Endodermal cell (in vitro differentiated cells): Measurements from ENCODE around the gene NPC1L1. TPM values are rescaled to one million over a fixed set of nuclear protein-coding genes. Genes with fewer than 3 reads are reported as not detected.
A peak's percentile ranks its signal among the peaks of the same experiment; 100 is the strongest.

ENCODE experiments used
- DNase-seq: peaks from one replicate; pipeline ENCODE4 v3.0.0-alpha.2; 2017
- H3K27ac ChIP-seq: 2 replicates; pipeline ENCODE4 v1.5.1; 2013; ENCODE audit warnings: mild to moderate bottlenecking, low read depth, low read length, moderate library complexity
- H3K27me3 ChIP-seq: 2 replicates; pipeline ENCODE4 v1.6.1; 2013; ENCODE audit warnings: mild to moderate bottlenecking, low read length, moderate library complexity; ENCODE audit not compliant: insufficient read depth, control insufficient read depth, poor library complexity, severe bottlenecking
- H3K36me3 ChIP-seq: 2 replicates; pipeline ENCODE4 v1.7.0; 2013; ENCODE audit warnings: mild to moderate bottlenecking, low read length, moderate library complexity; ENCODE audit not compliant: control insufficient read depth, insufficient read depth
- H3K4me1 ChIP-seq: one replicate; pipeline ENCODE4 v1.7.0; 2013; ENCODE audit warnings: low read length; ENCODE audit not compliant: control insufficient read depth, insufficient read depth
- H3K4me3 ChIP-seq: 2 replicates; pipeline ENCODE4 v1.5.1; 2013; ENCODE audit warnings: mild to moderate bottlenecking, low read length, moderate library complexity
- H3K9ac ChIP-seq: 2 replicates; pipeline ENCODE4 v1.6.1; 2013; ENCODE audit warnings: mild to moderate bottlenecking, low read length, moderate library complexity; ENCODE audit not compliant: poor library complexity, severe bottlenecking; ENCODE audit errors: extremely low read depth
- H3K9me3 ChIP-seq: 2 replicates; pipeline ENCODE4 v1.6.1; 2013; ENCODE audit warnings: mild to moderate bottlenecking, low read length, moderate library complexity; ENCODE audit not compliant: control insufficient read depth
- H3K27ac Mint-ChIP-seq: 2 replicates; pipeline ENCODE4 v1.8.0; 2020; ENCODE audit warnings: mixed read lengths
- H3K27me3 Mint-ChIP-seq: 2 replicates; pipeline ENCODE4 v1.8.0; 2021; ENCODE audit warnings: mild to moderate bottlenecking, mixed read lengths; ENCODE audit not compliant: insufficient read depth
- H3K36me3 Mint-ChIP-seq: 2 replicates; pipeline ENCODE4 v1.8.0; 2020; ENCODE audit warnings: low read depth, mixed read lengths
- H3K4me1 Mint-ChIP-seq: 2 replicates; pipeline ENCODE4 v1.8.0; 2020; ENCODE audit warnings: mixed read lengths
- H3K4me3 Mint-ChIP-seq: 2 replicates; pipeline ENCODE4 v1.8.0; 2020; ENCODE audit warnings: mild to moderate bottlenecking, moderate library complexity, mixed read lengths
- H3K9me3 Mint-ChIP-seq: 2 replicates; pipeline ENCODE4 v1.8.0; 2020; ENCODE audit warnings: mild to moderate bottlenecking, mixed read lengths
- CTCF ChIP-seq: fragments of 200-600 bp; sonication (generic); conservative IDR thresholded peaks from 2 replicates; pipeline ENCODE4 v1.5.0; 2021; ENCODE audit warnings: antibody characterized with exemption, mild to moderate bottlenecking
- WGBS, 2 experiments: methylation state at CpG; one replicate each; pipeline versions ENCODE4 v1.1.5 to v1.1.7; 2013; ENCODE audit warnings: missing lambda C conversion rate in 2 of 2, mixed read lengths in 1 of 2; ENCODE audit not compliant: insufficient coverage in 1 of 2, insufficient read length in 1 of 2; 5-methylcytosine and 5-hydroxymethylcytosine counted together
- total RNA-seq, 2 donors: library from RNA; stranded (reverse); fragmentation: NEBNext Ultra II Directional in 1 of 2; extraction: Animal tissue kit (Norgen Biotek cat#: 25700) in 1 of 2; gene quantifications; 2 replicates in 1 of 2; 3 replicates in 1 of 2; pipeline ENCODE4 v1.2.1, GENCODE V29; 2021

The NPC1L1 gene
- total RNA-seq, 2 donors from 2014 or later: 2.7 to 3.1 TPM

GRCh38 chr7:44463169-44463808 lies 77.8 kb downstream of the NPC1L1 start:
- H3K4me3 ChIP-seq: no peak overlapping the region
- H3K4me1 Mint-ChIP-seq: peaks cover 2% of the 10 kb centered on the region
- no peaks in the 10 kb centered on the region for H3K4me1 ChIP-seq
- peaks cover 65% of the 10 kb centered on the region for H3K36me3 ChIP-seq
- DNase-seq: no peak
- H3K27me3 Mint-ChIP-seq: no peaks in the 10 kb centered on the region
- H3K27ac ChIP-seq: no peak overlapping the region
- no peak overlapping the region for H3K4me3 Mint-ChIP-seq
- no peak overlapping the region for H3K27ac Mint-ChIP-seq
- H3K9me3 ChIP-seq: no peaks in the 10 kb centered on the region
- H3K36me3 Mint-ChIP-seq: peaks cover 29% of the 10 kb centered on the region
- no peaks in the 10 kb centered on the region for H3K27me3 ChIP-seq
- peak; percentile 66 for TF ChIP-seq CTCF
- no peak overlapping the region for H3K9ac ChIP-seq
- H3K9me3 Mint-ChIP-seq: no peaks in the 10 kb centered on the region
- 80 to 95% methylated on average over 1 of the region's 1 CpG for WGBS, 2 experiments

Other genes starting within 250 kb of the NPC1L1 start
- under 1 TPM in 1 of 2 donors, not detected in 1; 0.26 TPM for gene CAMK2B, start 215.7 kb downstream of the NPC1L1 start, total RNA-seq
- 100 to 1,000 TPM in 1 of 2 donors, 10 to 100 TPM in 1; 80.8 to 116 TPM for gene NUDCD3, start 50.7 kb downstream of the NPC1L1 start, total RNA-seq
- 10 to 100 TPM; 73.6 to 79.2 TPM for gene DDX56, start 32.6 kb upstream of the NPC1L1 start, total RNA-seq
- 100 to 1,000 TPM in 1 of 2 donors, 10 to 100 TPM in 1; 75.4 to 109 TPM for gene TMED4, start 40.9 kb upstream of the NPC1L1 start, total RNA-seq
- 10 to 100 TPM; 82.5 to 96.0 TPM for gene OGDH, start 65.3 kb upstream of the NPC1L1 start, total RNA-seq
- gene ZMIZ2, start 207.5 kb upstream of the NPC1L1 start, total RNA-seq: 10 to 100 TPM; 85.6 to 98.2 TPM